HFFc6 (cell line): ENCODE measurements around the gene RGS3. TPM values are rescaled to one million over a fixed set of nuclear protein-coding genes. Genes with fewer than 3 reads are reported as not detected.
A peak's percentile ranks its signal among the peaks of the same experiment; 100 is the strongest.

Source experiments
- DNase-seq: peaks from one replicate; pipeline ENCODE4 v3.0.0-alpha.2; 2018
- H3K27ac Mint-ChIP-seq: 2 replicates; pipeline ENCODE4 v1.8.0; 2020; ENCODE audit warnings: mild to moderate bottlenecking, mixed read lengths
- H3K27me3 Mint-ChIP-seq: 2 replicates; pipeline ENCODE4 v1.8.0; 2021; ENCODE audit warnings: mild to moderate bottlenecking, moderate library complexity, mixed read lengths; ENCODE audit not compliant: insufficient read depth
- H3K36me3 Mint-ChIP-seq: 2 replicates; pipeline ENCODE4 v1.8.0; 2021; ENCODE audit warnings: low read depth, mixed read lengths
- H3K4me1 Mint-ChIP-seq: 2 replicates; pipeline ENCODE4 v1.8.0; 2020; ENCODE audit warnings: low read depth, mixed read lengths
- H3K4me3 Mint-ChIP-seq: 2 replicates; pipeline ENCODE4 v1.8.0; 2020; ENCODE audit warnings: mild to moderate bottlenecking, moderate library complexity, mixed read lengths
- H3K9me3 Mint-ChIP-seq: 2 replicates; pipeline ENCODE4 v1.8.0; 2020; ENCODE audit warnings: mild to moderate bottlenecking, mixed read lengths
- total RNA-seq, 6 experiments: library from RNA; stranded (reverse); fragmentation: NEBNext Ultra II Directional; extraction: Animal tissue kit (Norgen Biotek cat#: 25700); gene quantifications; 2 replicates in 1 of 6; 3 replicates in 5 of 6; pipeline ENCODE4 v1.2.3, GENCODE V29; 2021
- TF ChIP-seq, protein P1 (sequence below): fragments of 200-600 bp; sonication (generic); IDR thresholded peaks from 2 replicates; pipeline ENCODE4 v1.5.0; 2021; ENCODE audit warnings: antibody characterized with exemption, mild to moderate bottlenecking

RGS3 gene
- total RNA-seq, 6 experiments from 2014 or later = 49.7 to 57.0 (median 52.5) TPM

DNA sequence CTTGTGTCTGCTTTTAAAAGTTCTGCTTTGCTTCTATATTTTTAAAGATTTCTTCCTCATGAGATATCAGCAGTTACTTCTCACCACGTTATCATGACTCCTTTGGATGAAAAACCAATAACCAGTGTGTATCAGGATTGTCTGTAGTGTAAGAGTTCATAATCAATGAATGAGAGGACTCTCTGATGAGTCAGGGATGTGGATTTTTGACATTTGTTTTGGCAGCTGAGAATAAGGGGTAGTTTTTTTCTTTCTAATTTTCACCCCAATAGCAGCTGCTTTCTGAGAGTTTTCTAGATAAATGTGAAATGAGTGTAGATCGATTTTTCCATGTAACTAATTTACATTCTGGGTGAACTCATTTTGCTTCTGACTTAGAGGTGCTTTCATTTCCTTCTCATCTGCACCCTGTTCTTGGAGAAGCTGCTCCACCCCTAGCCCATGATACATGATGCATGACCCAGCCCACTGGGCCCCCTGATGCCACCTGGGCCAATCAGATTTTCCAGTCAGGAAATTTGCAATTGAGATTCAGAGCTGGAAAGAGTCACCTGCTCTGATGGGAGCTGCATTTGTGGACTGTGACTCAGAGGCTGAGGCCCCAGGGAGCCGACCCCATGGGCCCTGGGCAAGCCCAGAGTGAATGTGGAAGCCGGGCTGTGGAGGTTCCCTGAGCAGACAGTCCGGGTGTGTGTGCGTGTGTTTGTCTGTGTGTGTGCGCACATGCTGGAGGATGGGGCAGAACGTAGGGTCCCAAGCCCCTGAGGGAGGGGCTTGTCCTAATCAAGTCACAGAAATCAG, 159.3 kb downstream of the RGS3 start:
- Mint-ChIP-seq H3K4me1 (peaks cover 85% of the 10 kb centered on the region), H3K4me3 (peak overlapping the region; percentile 59), H3K27me3 (peaks cover 4% of the 10 kb centered on the region; the same call in 1 of the 2 replicates), H3K9me3 (no peaks in the 10 kb centered on the region), H3K36me3 (no peaks in the 10 kb centered on the region; the same call in 1 of the 2 replicates), H3K27ac (peak overlapping the region; percentile 100)
- DNase-seq = peak; percentile 86
- TF ChIP-seq, protein P1, sequence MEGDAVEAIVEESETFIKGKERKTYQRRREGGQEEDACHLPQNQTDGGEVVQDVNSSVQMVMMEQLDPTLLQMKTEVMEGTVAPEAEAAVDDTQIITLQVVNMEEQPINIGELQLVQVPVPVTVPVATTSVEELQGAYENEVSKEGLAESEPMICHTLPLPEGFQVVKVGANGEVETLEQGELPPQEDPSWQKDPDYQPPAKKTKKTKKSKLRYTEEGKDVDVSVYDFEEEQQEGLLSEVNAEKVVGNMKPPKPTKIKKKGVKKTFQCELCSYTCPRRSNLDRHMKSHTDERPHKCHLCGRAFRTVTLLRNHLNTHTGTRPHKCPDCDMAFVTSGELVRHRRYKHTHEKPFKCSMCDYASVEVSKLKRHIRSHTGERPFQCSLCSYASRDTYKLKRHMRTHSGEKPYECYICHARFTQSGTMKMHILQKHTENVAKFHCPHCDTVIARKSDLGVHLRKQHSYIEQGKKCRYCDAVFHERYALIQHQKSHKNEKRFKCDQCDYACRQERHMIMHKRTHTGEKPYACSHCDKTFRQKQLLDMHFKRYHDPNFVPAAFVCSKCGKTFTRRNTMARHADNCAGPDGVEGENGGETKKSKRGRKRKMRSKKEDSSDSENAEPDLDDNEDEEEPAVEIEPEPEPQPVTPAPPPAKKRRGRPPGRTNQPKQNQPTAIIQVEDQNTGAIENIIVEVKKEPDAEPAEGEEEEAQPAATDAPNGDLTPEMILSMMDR = no peak

DNA sequence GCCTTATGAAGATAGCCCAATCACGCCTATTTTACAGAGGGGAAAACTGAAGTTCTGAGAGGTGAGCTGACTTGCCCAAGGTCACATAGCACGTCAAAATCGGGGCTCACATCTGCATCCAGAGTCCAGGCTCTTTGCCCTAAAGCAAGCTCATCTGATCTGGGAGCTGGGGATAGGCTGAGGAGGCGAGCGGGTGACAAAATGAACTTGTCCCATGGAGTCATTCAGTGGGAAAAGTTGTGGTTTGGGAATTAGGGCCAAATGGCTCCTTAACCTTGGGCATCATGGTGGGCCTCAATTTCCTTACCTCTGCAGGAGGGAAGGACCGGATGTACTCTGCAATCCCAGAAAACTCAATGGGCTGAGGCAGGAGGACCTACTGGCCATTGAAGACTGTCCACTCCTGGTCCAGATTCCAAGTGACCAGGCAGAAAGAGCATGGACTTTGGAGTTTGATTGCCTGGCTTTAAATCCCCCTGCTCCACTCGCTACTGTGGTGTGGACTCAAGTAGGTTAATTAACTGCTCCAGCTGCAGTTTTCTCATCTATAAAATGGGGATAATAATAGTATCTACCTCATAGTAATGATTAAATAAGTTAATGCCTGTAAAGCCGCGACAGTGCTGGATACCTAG, 160.4 kb downstream of the RGS3 start:
- TF ChIP-seq, protein P1 = no peak
- peaks cover 4% of the 10 kb centered on the region; the same call in 1 of the 2 replicates for H3K27me3 Mint-ChIP-seq
- no peak for DNase-seq
- H3K27ac Mint-ChIP-seq = peak overlapping the region; percentile 100
- H3K9me3 Mint-ChIP-seq = no peaks in the 10 kb centered on the region
- H3K36me3 Mint-ChIP-seq = no peaks in the 10 kb centered on the region; the same call in 1 of the 2 replicates
- H3K4me1 Mint-ChIP-seq = peaks cover 78% of the 10 kb centered on the region
- H3K4me3 Mint-ChIP-seq = no peak overlapping the region

DNA sequence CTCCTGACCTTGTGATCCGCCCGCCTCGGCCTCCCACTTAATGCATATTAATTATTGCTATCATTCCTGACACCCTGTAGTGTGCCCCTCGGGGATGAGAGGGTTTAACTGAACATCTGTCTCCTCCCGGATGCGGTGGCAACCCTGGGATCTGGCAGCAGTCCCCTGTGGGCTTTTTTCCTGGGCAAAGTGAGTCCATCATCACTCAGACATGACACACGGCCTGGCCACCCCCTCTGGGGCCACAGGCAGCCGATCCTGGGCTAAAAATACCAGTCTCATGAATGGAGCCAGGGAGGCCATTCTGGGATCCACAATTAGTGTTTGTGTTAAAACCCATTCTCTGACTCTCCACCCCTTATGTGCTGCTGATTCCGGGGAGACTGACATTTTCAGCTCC, 161.2 kb downstream of the RGS3 start:
- TF ChIP-seq, protein P1 = no peak
- peak overlapping the region; percentile 97 for H3K27ac Mint-ChIP-seq
- peaks cover 4% of the 10 kb centered on the region; the same call in 1 of the 2 replicates for H3K27me3 Mint-ChIP-seq
- DNase-seq = peak; percentile 80
- peaks cover 71% of the 10 kb centered on the region for H3K4me1 Mint-ChIP-seq
- H3K36me3 Mint-ChIP-seq = no peaks in the 10 kb centered on the region; the same call in 1 of the 2 replicates
- H3K4me3 Mint-ChIP-seq = peak overlapping the region; percentile 74
- H3K9me3 Mint-ChIP-seq = no peaks in the 10 kb centered on the region

DNA sequence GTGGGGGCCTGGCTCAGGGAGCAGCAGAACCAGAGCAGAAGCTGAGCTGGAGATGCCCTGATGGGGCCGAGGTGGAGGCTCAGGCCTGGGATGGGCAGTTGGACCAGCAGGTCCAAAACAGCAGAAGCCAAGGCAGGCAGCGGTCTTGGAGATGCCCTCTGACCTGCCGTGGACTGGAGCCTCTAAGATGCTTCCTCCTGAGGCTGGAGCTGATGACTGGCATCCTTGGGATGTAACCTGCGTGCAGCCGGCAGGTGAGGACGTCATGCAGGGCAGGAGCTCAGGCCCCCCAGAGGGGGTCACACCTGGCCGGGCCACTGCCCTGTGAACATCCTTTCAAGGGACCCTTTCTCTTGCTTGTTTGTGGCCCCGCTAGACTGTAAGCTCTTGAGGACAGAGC, 162.0 kb downstream of the RGS3 start:
- peaks cover 63% of the 10 kb centered on the region for H3K4me1 Mint-ChIP-seq
- peak overlapping the region; percentile 97 for H3K27ac Mint-ChIP-seq
- H3K4me3 Mint-ChIP-seq = no peak overlapping the region
- peaks cover 4% of the 10 kb centered on the region; the same call in 1 of the 2 replicates for H3K27me3 Mint-ChIP-seq
- H3K9me3 Mint-ChIP-seq = no peaks in the 10 kb centered on the region
- H3K36me3 Mint-ChIP-seq = no peaks in the 10 kb centered on the region
- DNase-seq = no peak
- TF ChIP-seq, protein P1 = no peak

DNA sequence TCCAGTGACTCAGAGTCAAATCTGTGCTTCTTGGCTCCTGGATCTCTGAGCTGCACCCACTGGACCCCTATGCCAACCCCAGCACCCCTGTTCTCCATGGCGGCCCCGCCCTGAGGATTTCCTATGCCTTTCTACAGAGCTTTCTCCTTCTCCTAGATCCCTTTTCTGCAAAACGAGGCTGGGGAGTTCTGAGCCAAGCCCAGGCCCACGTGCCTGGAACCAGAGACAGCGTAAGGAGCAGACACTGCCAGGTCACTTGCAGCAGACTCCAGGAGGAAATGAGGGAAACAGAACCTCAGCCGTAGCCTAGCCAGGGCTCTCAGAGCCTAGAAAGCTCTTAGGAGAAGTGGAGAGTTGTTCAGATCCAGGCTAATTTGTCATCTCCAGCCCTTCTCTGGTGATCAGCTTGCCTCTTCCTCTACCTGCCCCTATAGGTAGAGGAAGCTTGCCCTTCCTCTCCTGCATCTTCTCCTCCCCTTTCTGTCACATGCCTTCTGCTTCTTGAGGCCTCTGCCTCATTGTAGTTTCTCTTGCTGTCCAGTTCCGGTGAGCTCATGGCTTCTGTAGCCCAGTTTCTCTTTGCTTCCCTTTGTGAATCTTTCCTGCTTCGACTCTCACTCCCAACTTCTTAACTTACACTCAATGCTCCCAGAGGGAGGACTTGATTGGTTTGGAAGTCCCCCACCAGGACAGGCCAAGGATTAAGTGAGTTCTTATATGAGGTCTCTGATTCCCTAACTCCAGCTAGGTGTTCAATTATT, 163.4 kb downstream of the RGS3 start:
- TF ChIP-seq, protein P1 = no peak
- Mint-ChIP-seq H3K27me3 (peaks cover 4% of the 10 kb centered on the region; the same call in 1 of the 2 replicates), H3K4me1 (peaks cover 56% of the 10 kb centered on the region), H3K4me3 (no peak overlapping the region), H3K9me3 (no peaks in the 10 kb centered on the region), H3K36me3 (no peaks in the 10 kb centered on the region), H3K27ac (no peak overlapping the region)
- DNase-seq = no peak
